A549 (cell line): Measurements from ENCODE around the gene PARVB.

Experiments used
- BHLHE40 ChIP-seq: IDR thresholded peaks from 2 replicates; pipeline ENCODE4 v1.6.1; 2012; ENCODE audit warnings: low read depth, low read length, inconsistent platforms
- CTCF ChIP-seq: fragments of >200 bp; sonication (Bioruptor Twin); formaldehyde crosslinking; IDR thresholded peaks from 3 replicates; pipeline ENCODE4 v1.5.1; 2016
- EP300 ChIP-seq, 2 experiments: fragments of >200 bp; sonication (Bioruptor Twin); formaldehyde crosslinking; IDR thresholded peaks; 2 replicates in 1 of 2; 3 replicates in 1 of 2; pipeline ENCODE4 v1.6.1; 2016 to 2017
- MAZ ChIP-seq: fragments of 150-350 bp; IDR thresholded peaks from 2 replicates; pipeline ENCODE4 v1.6.1; 2014; ENCODE audit warnings: antibody characterized with exemption, low read depth, low read length, borderline replicate concordance
- PBX3 ChIP-seq: IDR thresholded peaks from 2 replicates; pipeline ENCODE4 v1.6.1; 2012
- POLR2A ChIP-seq: IDR thresholded peaks from 2 replicates; pipeline ENCODE4 v1.6.1; 2012; ENCODE audit warnings: mild to moderate bottlenecking, low read length
- POLR2AphosphoS2 ChIP-seq: conservative IDR thresholded peaks from 2 replicates; pipeline ENCODE4 v1.6.1; 2012; ENCODE audit warnings: low read length, improper control_type of control experiment, inconsistent platforms
- RAD21 ChIP-seq, 2 experiments: fragments of >200 bp in 1 of 2; sonication (Bioruptor Twin) in 1 of 2; formaldehyde crosslinking in 1 of 2; IDR thresholded peaks in 1 of 2; conservative IDR thresholded peaks in 1 of 2; 2 replicates in 1 of 2; 3 replicates in 1 of 2; pipeline ENCODE4 v1.6.1; 2012 to 2018; ENCODE audit warnings: inconsistent platforms in 1 of 2
- RFX5 ChIP-seq: fragments of 450-650 bp; IDR thresholded peaks from 2 replicates; pipeline ENCODE4 v1.7.1; 2014; ENCODE audit warnings: antibody characterized with exemption, mild to moderate bottlenecking, moderate library complexity
- SREBF2 ChIP-seq: fragments of 450-650 bp; IDR thresholded peaks from 2 replicates; pipeline ENCODE4 v1.6.1; 2014; ENCODE audit warnings: mild to moderate bottlenecking, moderate library complexity
- TF ChIP-seq, protein P1 (sequence below): IDR thresholded peaks from 2 replicates; pipeline ENCODE4 v1.6.1; 2012
- TF ChIP-seq, protein P2 (sequence below): fragments of 200-600 bp; sonication (generic); IDR thresholded peaks from 2 replicates; pipeline ENCODE4 v1.6.1; 2016; ENCODE audit warnings: antibody characterized with exemption, mild to moderate bottlenecking, moderate library complexity

GRCh38 chr22:44103735-44104480, 79.8 kb downstream of the PARVB start:
- TF ChIP-seq SREBF2 (no peak), EP300 (IDR thresholded peaks at IDR 0.05) (no peak), CTCF (no peak), RFX5 (no peak), POLR2A (no peak), PBX3 (no peak), RAD21 (conservative IDR thresholded peaks at IDR 0.05 in 1 of 2, IDR thresholded peaks at IDR 0.05 in 1 of 2) (no peak), MAZ (no peak), BHLHE40 (no peak), POLR2AphosphoS2 (no peak)
- TF ChIP-seq, protein P1, sequence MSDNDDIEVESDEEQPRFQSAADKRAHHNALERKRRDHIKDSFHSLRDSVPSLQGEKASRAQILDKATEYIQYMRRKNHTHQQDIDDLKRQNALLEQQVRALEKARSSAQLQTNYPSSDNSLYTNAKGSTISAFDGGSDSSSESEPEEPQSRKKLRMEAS = no peak
- TF ChIP-seq, protein P2, sequence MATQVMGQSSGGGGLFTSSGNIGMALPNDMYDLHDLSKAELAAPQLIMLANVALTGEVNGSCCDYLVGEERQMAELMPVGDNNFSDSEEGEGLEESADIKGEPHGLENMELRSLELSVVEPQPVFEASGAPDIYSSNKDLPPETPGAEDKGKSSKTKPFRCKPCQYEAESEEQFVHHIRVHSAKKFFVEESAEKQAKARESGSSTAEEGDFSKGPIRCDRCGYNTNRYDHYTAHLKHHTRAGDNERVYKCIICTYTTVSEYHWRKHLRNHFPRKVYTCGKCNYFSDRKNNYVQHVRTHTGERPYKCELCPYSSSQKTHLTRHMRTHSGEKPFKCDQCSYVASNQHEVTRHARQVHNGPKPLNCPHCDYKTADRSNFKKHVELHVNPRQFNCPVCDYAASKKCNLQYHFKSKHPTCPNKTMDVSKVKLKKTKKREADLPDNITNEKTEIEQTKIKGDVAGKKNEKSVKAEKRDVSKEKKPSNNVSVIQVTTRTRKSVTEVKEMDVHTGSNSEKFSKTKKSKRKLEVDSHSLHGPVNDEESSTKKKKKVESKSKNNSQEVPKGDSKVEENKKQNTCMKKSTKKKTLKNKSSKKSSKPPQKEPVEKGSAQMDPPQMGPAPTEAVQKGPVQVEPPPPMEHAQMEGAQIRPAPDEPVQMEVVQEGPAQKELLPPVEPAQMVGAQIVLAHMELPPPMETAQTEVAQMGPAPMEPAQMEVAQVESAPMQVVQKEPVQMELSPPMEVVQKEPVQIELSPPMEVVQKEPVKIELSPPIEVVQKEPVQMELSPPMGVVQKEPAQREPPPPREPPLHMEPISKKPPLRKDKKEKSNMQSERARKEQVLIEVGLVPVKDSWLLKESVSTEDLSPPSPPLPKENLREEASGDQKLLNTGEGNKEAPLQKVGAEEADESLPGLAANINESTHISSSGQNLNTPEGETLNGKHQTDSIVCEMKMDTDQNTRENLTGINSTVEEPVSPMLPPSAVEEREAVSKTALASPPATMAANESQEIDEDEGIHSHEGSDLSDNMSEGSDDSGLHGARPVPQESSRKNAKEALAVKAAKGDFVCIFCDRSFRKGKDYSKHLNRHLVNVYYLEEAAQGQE = no peak
